Measurements from ENCODE around the gene PTOV1.

PTOV1 gene

GRCh38 chr19:49811328-49811727 lies 39.6 kb upstream of the PTOV1 start:
- no peak for TF ChIP-seq CTCF (conservative IDR thresholded peaks at IDR 0.05; ENCODE audit: low read length)

GRCh38 chr19:49812452-49812996 lies 38.4 kb upstream of the PTOV1 start:
- no peak for TF ChIP-seq CTCF (conservative IDR thresholded peaks at IDR 0.05; ENCODE audit: low read length)
- DNase-seq (ENCODE audit: low read depth): no peak
- H3K4me3 ChIP-seq (ENCODE audit: low read length): peak overlapping the region; percentile 71

More at GRCh38 chr19:49811328-49811727, 39.6 kb upstream of the PTOV1 start:
- no peak overlapping the region for H3K4me3 ChIP-seq (ENCODE audit: low read length)
- DNase-seq (ENCODE audit: low read depth): no peak

- H3K4me3 ChIP-seq (ENCODE audit: low read length): peak within 1 kb of the TSS; percentile 71
- peak; percentile 26; the same call in 1 of the 2 replicates for TF ChIP-seq CTCF (conservative IDR thresholded peaks at IDR 0.05; ENCODE audit: low read length)
- DNase-seq (ENCODE audit: low read depth): peak; percentile 99
Measured at GRCh38 chr19:49812997-49813861, 37.7 kb upstream of the PTOV1 start, which contains the start of gene FUZ. Gene FUZ (minus strand): TSS chr19:49813292. CDS start chr19:49813106, 186 bp downstream.

GRCh38 chr19:49814010-49814409 lies 36.9 kb upstream of the PTOV1 start:
- TF ChIP-seq CTCF (conservative IDR thresholded peaks at IDR 0.05; ENCODE audit: low read length): no peak
- H3K4me3 ChIP-seq (ENCODE audit: low read length): peak overlapping the region; percentile 71
- no peak for DNase-seq (ENCODE audit: low read depth)

GRCh38 chr19:49816590-49816989 lies 34.4 kb upstream of the PTOV1 start:
- TF ChIP-seq CTCF (conservative IDR thresholded peaks at IDR 0.05; ENCODE audit: low read length): no peak
- DNase-seq (ENCODE audit: low read depth): no peak
- H3K4me3 ChIP-seq (ENCODE audit: low read length): peak overlapping the region; percentile 39

- TF ChIP-seq CTCF (conservative IDR thresholded peaks at IDR 0.05; ENCODE audit: low read length): no peak; the same call in 1 of the 2 replicates
- peak within 1 kb of the TSS; percentile 99 for H3K4me3 ChIP-seq (ENCODE audit: low read length)
- DNase-seq (ENCODE audit: low read depth): peak; percentile 83
Measured at GRCh38 chr19:49817964-49818648, 32.9 kb upstream of the PTOV1 start, which contains the start of gene MED25. Gene MED25 (plus strand): TSS chr19:49818289. CDS start chr19:49818342, 53 bp downstream.
